Measurements from ENCODE around the gene PCDHB10. TPM values are rescaled to one million over a fixed set of nuclear protein-coding genes. Genes with fewer than 3 reads are reported as not detected.
A peak's percentile ranks its signal among the peaks of the same experiment; 100 is the strongest.
"Not testable (repeated sequence)": the region's sequence is repeated elsewhere in the genome, so short reads cannot be mapped to it uniquely, and the experiment has no call there.

Gene PCDHB10
- total RNA-seq, 1 donor from 2014 or later: 5.5 TPM

DNA sequence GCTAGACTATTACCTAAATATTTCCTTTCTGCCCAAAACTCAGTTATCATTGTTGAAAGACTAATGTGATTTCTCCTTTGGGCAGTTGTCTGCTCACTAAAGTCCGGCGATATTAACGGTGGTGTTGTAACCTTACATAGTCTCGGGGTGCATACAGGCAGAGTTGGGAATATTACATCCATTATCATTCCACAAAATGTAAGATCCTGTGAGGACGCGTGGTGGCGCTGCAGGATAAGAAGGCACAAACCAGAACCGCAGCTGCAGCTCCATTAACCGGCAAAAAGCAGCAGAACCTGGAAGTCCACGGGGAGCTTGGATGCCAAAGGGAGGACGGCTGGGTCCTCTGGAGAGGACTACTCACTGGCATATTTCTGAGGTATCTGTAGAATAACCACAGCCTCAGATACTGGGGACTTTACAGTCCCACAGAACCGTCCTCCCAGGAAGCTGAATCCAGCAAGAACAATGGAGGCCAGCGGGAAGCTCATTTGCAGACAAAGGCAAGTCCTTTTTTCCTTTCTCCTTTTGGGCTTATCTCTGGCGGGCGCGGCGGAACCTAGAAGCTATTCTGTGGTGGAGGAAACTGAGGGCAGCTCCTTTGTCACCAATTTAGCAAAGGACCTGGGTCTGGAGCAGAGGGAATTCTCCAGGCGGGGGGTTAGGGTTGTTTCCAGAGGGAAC is 21.6 kb downstream of the PCDHB10 start, which contains the start of gene PCDHB13:
PCDHB13 (plus strand) TSS at position 264 of the 684 bp plus-strand sequence; CDS start at position 469, 205 bp downstream.
- H3K27me3 Mint-ChIP-seq (ENCODE audit: low read depth); H3K4me1 Mint-ChIP-seq; H3K27ac Mint-ChIP-seq (ENCODE audit: unreplicated experiment): not testable (repeated sequence)
- Mint-ChIP-seq H3K9me3 (peaks cover 20% of the 10 kb centered on the region), H3K4me3 (peak within 1 kb of the TSS; percentile 41), H3K36me3 (ENCODE audit: low read depth) (peaks cover 51% of the 10 kb centered on the region)
- TF ChIP-seq, protein P1, sequence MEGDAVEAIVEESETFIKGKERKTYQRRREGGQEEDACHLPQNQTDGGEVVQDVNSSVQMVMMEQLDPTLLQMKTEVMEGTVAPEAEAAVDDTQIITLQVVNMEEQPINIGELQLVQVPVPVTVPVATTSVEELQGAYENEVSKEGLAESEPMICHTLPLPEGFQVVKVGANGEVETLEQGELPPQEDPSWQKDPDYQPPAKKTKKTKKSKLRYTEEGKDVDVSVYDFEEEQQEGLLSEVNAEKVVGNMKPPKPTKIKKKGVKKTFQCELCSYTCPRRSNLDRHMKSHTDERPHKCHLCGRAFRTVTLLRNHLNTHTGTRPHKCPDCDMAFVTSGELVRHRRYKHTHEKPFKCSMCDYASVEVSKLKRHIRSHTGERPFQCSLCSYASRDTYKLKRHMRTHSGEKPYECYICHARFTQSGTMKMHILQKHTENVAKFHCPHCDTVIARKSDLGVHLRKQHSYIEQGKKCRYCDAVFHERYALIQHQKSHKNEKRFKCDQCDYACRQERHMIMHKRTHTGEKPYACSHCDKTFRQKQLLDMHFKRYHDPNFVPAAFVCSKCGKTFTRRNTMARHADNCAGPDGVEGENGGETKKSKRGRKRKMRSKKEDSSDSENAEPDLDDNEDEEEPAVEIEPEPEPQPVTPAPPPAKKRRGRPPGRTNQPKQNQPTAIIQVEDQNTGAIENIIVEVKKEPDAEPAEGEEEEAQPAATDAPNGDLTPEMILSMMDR (conservative IDR thresholded peaks at IDR 0.05): peak; percentile 52
- DNase-seq (ENCODE audit: low read depth, low spot score): peak; percentile 11

DNA sequence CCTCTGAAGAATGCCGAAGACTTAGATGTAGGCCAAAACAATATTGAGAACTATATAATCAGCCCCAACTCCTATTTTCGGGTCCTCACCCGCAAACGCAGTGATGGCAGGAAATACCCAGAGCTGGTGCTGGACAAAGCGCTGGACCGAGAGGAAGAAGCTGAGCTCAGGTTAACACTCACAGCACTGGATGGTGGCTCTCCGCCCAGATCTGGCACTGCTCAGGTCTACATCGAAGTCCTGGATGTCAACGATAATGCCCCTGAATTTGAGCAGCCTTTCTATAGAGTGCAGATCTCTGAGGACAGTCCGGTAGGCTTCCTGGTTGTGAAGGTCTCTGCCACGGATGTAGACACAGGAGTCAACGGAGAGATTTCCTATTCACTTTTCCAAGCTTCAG is 22.4 kb downstream of the PCDHB10 start:
- not testable (repeated sequence) for DNase-seq (ENCODE audit: low read depth, low spot score); H3K4me3 Mint-ChIP-seq; H3K4me1 Mint-ChIP-seq; H3K27me3 Mint-ChIP-seq (ENCODE audit: low read depth); H3K27ac Mint-ChIP-seq (ENCODE audit: unreplicated experiment)
- Mint-ChIP-seq H3K9me3 (peaks cover 21% of the 10 kb centered on the region), H3K36me3 (ENCODE audit: low read depth) (peaks cover 52% of the 10 kb centered on the region)

DNA sequence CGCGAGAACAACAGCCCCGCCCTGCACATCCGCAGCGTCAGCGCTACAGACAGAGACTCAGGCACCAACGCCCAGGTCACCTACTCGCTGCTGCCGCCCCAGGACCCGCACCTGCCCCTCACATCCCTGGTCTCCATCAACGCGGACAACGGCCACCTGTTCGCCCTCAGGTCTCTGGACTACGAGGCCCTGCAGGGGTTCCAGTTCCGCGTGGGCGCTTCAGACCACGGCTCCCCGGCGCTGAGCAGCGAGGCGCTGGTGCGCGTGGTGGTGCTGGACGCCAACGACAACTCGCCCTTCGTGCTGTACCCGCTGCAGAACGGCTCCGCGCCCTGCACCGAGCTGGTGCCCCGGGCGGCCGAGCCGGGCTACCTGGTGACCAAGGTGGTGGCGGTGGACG is 23.4 kb downstream of the PCDHB10 start:
- peaks cover 55% of the 10 kb centered on the region for H3K36me3 Mint-ChIP-seq (ENCODE audit: low read depth)
- H3K27ac Mint-ChIP-seq (ENCODE audit: unreplicated experiment); H3K4me1 Mint-ChIP-seq; H3K27me3 Mint-ChIP-seq (ENCODE audit: low read depth); DNase-seq (ENCODE audit: low read depth, low spot score); H3K4me3 Mint-ChIP-seq: not testable (repeated sequence)
- H3K9me3 Mint-ChIP-seq: peaks cover 28% of the 10 kb centered on the region

DNA sequence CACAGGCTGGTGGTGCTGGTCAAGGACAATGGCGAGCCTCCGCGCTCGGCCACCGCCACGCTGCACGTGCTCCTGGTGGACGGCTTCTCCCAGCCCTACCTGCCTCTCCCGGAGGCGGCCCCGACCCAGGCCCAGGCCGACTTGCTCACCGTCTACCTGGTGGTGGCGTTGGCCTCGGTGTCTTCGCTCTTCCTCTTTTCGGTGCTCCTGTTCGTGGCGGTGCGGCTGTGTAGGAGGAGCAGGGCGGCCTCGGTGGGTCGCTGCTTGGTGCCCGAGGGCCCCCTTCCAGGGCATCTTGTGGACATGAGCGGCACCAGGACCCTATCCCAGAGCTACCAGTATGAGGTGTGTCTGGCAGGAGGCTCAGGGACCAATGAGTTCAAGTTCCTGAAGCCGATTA is 23.9 kb downstream of the PCDHB10 start:
- H3K27me3 Mint-ChIP-seq (ENCODE audit: low read depth); H3K4me3 Mint-ChIP-seq; H3K27ac Mint-ChIP-seq (ENCODE audit: unreplicated experiment); H3K4me1 Mint-ChIP-seq; DNase-seq (ENCODE audit: low read depth, low spot score): not testable (repeated sequence)
- Mint-ChIP-seq H3K36me3 (ENCODE audit: low read depth) (peaks cover 56% of the 10 kb centered on the region), H3K9me3 (peaks cover 28% of the 10 kb centered on the region)

DNA sequence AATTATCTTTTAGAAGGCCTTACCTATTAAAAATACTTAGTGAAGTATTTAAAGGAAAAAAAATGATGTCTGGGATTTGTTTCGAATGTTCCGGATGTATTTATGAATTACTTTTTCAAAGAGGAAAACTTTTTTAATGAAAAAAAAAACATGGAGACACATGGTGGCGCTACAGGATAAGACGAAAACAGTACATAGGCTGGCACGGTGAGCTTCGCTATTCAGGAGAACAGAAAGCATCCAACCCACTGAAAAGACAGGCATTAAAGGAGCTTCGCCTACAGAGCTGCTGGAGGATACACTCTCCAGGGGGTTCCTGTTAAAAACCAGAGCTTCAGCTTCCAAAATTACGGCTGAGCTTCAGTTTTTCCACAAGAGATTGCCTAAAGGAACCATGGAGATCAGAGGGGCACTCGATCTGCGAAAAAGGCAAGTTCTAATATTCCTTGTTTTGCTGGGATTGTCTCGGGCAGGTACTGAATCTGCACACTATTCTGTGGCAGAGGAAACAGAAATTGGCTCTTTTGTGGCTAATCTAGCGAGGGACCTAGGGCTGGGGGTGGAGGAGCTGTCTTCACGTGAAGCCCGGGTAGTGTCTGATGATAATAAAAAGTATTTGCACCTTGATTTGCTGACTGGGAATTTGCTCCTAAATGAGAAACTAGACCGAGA is 31.1 kb downstream of the PCDHB10 start, which contains the start of gene PCDHB14:
PCDHB14 (plus strand) TSS at position 232 of the 672 bp plus-strand sequence; CDS start at position 395, 163 bp downstream.
- H3K27ac Mint-ChIP-seq (ENCODE audit: unreplicated experiment): peak within 1 kb of the TSS; percentile 90
- peaks cover 7% of the 10 kb centered on the region for H3K4me1 Mint-ChIP-seq
- no peak for DNase-seq (ENCODE audit: low read depth, low spot score)
- H3K4me3 Mint-ChIP-seq: peak within 1 kb of the TSS; percentile 89
- H3K27me3 Mint-ChIP-seq (ENCODE audit: low read depth): no peaks in the 10 kb centered on the region
- TF ChIP-seq, protein P1 (conservative IDR thresholded peaks at IDR 0.05): peak; percentile 58
- H3K36me3 Mint-ChIP-seq (ENCODE audit: low read depth): peaks cover 66% of the 10 kb centered on the region
- peaks cover 25% of the 10 kb centered on the region for H3K9me3 Mint-ChIP-seq

DNA sequence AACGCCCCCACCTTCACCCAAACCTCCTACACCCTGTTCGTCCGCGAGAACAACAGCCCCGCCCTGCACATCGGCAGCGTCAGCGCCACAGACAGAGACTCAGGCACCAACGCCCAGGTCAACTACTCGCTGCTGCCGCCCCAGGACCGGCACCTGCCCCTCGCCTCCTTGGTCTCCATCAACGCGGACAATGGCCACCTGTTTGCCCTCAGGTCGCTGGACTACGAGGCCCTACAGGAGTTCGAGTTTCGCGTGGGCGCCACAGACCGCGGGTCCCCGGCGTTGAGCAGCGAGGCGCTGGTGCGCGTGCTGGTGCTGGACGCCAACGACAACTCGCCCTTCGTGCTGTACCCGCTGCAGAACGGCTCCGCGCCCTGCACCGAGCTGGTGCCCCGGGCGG is 32.7 kb downstream of the PCDHB10 start:
- not testable (repeated sequence) for H3K27me3 Mint-ChIP-seq (ENCODE audit: low read depth); H3K27ac Mint-ChIP-seq (ENCODE audit: unreplicated experiment); H3K4me3 Mint-ChIP-seq; DNase-seq (ENCODE audit: low read depth, low spot score); H3K4me1 Mint-ChIP-seq
- Mint-ChIP-seq H3K36me3 (ENCODE audit: low read depth) (peaks cover 60% of the 10 kb centered on the region), H3K9me3 (peaks cover 22% of the 10 kb centered on the region)

DNA sequence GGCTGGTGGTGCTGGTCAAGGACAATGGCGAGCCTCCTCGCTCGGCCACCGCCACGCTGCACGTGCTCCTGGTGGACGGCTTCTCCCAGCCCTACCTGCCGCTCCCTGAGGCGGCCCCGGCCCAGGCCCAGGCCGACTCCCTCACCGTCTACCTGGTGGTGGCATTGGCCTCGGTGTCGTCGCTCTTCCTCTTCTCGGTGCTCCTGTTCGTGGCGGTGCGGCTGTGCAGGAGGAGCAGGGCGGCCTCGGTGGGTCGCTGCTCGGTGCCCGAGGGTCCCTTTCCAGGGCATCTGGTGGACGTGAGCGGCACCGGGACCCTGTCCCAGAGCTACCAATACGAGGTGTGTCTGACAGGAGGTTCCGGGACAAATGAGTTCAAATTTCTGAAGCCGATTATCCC is 33.3 kb downstream of the PCDHB10 start:
- not testable (repeated sequence) for H3K27me3 Mint-ChIP-seq (ENCODE audit: low read depth); DNase-seq (ENCODE audit: low read depth, low spot score); H3K27ac Mint-ChIP-seq (ENCODE audit: unreplicated experiment); H3K4me1 Mint-ChIP-seq; H3K4me3 Mint-ChIP-seq
- H3K36me3 Mint-ChIP-seq (ENCODE audit: low read depth): peaks cover 55% of the 10 kb centered on the region
- peaks cover 18% of the 10 kb centered on the region for H3K9me3 Mint-ChIP-seq

DNA sequence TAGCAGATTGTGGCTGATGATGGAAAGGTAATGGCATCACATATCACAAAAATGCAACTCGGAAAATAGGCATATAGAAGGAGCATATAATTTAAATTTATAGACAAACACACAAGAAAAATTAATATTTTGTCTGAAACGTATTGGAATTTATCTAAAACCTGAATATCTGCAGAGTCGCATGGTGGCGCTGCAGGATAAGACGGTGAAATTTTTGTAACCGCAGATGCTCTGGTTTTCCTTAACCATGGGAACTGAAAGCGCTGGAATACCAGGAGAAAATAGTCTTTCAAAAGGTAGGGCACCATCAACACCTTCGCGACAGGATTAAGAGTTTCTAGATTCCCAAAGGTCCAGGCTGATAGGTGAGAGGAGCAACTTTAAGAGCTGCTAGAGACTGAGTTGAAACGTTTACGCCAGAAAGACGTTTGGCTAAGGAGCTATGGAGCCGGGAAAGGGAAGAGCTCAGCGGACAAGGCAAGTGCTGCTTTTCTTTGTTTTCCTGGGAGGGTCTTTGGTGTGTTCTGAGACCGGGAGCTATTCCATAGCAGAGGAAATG is 42.0 kb downstream of the PCDHB10 start:
- no peak overlapping the region for H3K4me3 Mint-ChIP-seq
- TF ChIP-seq, protein P1 (conservative IDR thresholded peaks at IDR 0.05): no peak
- H3K27me3 Mint-ChIP-seq (ENCODE audit: low read depth): no peaks in the 10 kb centered on the region
- H3K36me3 Mint-ChIP-seq (ENCODE audit: low read depth): peaks cover 38% of the 10 kb centered on the region
- peaks cover 13% of the 10 kb centered on the region for H3K9me3 Mint-ChIP-seq
- H3K4me1 Mint-ChIP-seq: no peaks in the 10 kb centered on the region
- no peak for DNase-seq (ENCODE audit: low read depth, low spot score)
- H3K27ac Mint-ChIP-seq (ENCODE audit: unreplicated experiment): no peak overlapping the region

DNA sequence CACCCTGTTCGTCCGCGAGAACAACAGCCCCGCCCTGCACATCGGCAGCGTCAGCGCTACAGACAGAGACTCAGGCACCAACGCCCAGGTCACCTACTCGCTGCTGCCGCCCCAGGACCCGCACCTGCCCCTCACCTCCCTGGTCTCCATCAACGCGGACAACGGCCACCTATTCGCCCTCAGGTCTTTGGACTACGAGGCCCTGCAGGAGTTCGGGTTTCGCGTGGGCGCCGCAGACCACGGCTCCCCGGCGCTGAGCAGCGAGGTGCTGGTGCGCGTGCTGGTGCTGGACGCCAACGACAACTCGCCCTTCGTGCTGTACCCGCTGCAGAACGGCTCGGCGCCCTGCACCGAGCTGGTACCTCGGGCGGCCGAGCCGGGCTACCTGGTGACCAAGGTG is 43.8 kb downstream of the PCDHB10 start:
- H3K4me3 Mint-ChIP-seq; DNase-seq (ENCODE audit: low read depth, low spot score); H3K4me1 Mint-ChIP-seq; H3K27ac Mint-ChIP-seq (ENCODE audit: unreplicated experiment); H3K27me3 Mint-ChIP-seq (ENCODE audit: low read depth): not testable (repeated sequence)
- Mint-ChIP-seq H3K36me3 (ENCODE audit: low read depth) (peaks cover 51% of the 10 kb centered on the region), H3K9me3 (peaks cover 20% of the 10 kb centered on the region)
